HG03521 (cell line): ENCODE measurements around the gene ARMC2.
A peak's percentile ranks its signal among the peaks of the same experiment; 100 is the strongest.
"Not testable (repeated sequence)": the region's sequence is repeated elsewhere in the genome, so short reads cannot be mapped to it uniquely, and the experiment has no call there.

Experiments
- ATAC-seq: cut with Tn5 transposase; IDR thresholded peaks from one replicate; pipeline ENCODE4 v1.9.1; 2021; ENCODE audit warnings: mild to moderate bottlenecking, moderate library complexity; ENCODE audit not compliant: unreplicated experiment

ARMC2 gene

DNA sequence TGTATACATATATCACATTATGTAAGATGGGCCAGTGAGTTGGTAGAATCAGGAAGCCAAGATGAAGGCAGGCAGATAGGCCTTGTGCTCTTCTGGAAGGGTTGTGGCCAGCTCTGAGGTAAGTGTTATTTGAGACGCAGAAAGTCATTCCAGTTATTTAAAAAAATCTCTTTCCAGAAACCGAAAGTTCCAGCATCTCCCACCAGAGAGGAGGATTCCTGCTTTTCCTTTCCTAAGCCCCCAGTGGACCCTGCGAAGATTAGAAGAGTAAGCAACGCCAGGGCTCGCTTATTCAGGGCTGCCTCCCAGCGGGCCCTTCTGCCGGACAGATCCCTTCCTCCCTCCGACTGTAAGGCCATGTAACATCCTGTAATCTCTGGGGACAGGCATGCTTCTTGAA is 20.4 kb downstream of the ARMC2 start:
- ATAC-seq = no peak

DNA sequence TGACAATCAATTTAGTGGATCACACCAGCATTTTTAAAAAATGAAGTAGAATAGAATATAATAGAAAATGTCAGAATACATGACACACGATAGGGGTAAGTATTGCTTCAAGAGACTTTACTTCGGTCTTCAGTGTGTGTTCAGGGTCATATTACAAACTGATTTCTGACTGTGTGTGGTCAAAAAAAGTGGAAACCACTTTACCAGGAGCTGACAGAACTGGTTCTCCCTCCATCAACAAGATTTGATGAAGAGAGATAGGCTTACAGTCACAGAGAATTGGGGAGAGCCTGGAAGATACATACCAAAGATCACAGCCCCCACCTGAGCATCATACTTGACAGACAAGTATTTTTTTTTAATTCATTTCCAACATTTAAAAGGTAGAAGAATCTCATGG is 21.7 kb downstream of the ARMC2 start:
- no peak for ATAC-seq

DNA sequence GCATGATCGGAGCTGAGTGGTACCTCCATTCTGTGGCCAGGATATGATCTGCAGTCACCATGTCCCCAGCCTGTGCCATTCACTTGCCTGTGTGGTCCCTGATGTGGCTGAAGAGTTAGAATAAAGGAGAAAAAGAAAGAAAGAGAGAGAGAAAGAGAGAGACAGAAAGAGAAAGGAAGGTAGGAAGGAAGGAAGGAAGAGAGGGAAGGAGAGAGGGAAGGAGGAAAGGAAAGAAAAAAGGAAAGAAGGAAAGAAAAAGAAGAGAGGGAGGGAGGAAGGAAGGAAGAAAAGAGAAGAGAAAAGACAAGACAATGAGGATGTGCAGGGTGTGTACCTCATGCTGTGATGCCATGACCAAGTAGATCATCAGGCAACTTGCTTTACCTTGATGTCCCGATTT is 22.1 kb downstream of the ARMC2 start:
- ATAC-seq = no peak

DNA sequence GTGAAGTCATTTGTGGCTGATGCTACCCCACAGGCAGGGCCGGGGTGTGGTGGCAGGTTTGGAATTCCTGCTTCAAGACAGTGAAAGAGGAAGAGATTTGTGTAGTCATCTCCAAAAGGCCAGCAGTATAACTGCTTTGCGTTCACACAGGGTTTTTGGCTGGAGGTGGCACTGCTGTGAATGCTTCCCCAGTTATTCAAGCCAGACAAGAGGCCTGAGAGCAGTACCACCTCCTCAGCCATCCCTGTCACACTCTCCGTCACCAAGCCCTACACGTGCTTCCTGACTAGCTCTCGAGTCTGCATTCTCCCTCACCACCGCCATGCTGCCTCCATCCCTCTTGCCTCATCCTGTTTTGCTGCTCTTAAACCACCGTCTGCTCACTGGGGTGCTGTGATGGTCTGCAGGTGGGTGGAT is 23.9 kb downstream of the ARMC2 start:
- no peak for ATAC-seq

DNA sequence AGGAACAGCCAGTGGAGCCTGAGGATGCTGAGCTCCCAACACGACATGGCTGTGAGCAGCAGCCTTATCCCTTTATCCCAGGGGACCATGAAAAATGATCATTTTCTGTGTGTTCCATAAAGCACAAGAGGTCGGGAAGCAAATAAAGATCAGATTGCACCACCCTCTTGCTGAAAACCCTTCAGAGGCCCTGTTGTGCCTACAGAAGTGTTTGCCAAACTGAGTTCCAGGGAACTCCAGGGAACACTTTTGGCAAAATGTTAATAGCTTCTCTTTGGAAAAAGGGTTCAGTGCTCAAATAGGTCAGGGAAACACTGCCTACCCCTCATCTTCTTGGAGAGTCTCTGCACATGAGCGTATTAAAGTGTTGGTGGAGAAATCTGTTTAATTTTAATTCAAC is 24.4 kb downstream of the ARMC2 start:
- no peak for ATAC-seq

DNA sequence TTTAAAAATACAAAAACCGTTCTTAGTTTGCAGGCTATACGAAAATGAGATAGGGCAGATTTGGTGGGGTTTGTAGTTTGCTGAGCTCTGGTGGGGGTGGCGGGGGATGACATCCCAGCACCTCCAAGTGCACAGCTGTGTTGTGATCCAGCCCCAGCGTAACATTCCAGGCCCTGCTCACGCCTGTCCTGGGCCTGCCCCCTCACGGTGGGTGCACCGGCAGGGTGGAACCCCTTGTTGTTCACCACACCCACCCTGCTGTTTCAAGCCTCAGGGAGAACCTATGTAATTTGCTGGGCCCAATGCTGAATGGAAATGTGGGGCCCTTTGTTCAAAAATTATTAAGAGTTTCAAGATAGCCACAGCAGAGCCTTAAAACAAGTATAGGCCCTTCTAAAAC is 25.0 kb downstream of the ARMC2 start:
- ATAC-seq = no peak

DNA sequence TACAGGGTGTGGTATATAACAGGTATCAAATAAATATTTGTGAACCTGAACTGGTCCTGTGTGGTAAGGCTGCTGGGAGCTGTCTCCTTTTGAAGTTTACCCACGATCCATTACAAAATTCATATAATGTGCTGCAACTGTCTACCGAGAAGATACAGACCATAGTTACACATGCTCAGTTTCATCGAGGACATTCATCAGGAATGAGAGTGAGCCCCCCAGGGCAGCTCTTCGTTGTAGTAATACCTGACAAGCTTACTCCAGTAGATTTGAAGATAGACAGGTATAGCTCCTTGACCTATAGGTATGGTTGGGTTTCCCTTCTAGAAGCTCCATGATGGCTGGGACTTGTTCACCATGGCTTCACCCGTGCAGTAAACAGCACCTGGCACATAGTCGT is 25.7 kb downstream of the ARMC2 start:
- ATAC-seq = no peak

DNA sequence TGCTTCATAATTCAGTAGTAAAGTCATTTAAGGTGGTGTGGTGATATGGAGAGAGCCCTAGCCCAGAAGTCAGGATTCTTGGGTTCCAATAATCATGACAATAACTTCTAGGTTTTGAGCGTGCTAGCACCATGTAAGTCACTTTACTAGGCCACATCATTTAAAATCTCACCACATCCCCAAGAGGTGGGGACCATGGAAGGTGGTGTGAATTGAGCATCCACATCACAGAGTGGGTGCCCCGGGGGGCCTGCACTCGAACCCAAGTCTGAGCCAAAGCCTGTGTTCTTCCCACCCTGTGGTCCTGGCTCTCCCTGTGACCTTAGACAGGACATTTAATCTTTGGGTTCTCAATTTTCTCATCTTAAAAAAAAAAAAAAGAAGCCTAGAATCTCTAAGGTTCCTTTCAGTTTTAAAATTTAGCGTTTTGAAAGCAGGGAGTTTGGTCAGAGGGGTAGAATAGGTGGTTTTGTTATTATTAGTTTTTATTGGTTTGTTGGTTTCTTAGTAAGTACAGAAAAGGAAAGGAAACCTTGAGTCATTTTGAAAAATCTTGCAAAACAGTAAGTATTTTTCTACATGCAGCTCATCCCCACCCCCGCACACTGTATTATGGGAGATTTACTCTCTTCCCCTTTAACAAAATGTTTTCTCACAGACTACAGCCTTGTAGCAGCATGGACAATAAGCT is 26.4 kb downstream of the ARMC2 start:
- ATAC-seq = peak; percentile 79

DNA sequence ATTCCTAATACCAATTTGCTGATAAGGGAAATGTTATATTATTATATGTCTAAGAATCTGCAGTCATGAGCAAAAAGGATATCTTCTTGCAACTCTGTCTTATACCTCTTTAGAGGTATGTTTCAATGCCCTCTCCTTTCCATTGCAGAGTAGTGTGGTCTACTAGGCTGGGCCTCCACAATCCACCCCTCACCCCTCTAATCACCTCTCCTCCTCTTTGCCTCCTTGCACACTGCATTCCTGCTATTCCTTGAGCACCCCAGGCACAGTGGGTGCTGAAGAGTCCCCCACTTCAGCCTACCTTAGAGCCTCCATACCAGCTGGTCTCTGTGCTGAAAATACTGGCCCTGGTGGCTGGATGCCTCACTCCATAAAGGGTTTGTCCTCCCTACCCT is 26.9 kb downstream of the ARMC2 start:
- peak; percentile 6 for ATAC-seq

DNA sequence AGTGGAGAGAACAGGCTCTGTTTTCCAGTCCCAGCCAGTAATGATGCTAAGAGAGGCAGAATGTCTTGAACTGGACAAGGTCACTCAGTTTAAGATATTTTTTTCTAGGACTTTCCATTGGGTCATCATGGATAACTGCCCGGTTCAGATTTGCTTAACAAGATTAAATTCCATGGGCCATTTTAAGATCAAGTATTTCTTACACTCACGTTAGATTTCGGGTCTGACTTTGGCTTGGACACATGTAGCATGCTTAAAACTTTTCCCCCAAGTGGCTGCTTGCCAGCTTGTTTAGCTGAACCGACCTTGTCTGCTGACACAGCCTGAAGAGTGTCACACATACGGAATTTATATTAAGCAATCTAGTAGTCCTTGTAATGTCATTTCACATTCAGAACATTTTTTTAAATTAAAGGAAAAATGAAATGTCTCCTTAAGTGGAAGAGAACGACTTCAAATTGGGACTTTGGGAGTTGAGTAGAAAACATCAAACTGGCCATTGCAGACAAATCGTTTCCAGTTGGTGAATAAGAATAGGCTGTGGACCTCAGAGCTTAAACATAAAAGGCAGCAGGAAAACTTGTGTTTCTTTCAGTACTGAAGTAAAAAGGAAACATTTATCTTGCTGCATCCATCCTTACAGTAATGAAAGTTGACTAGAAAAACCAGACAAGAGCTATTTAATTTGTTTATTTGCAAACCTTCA is 29.0 kb downstream of the ARMC2 start:
- no peak for ATAC-seq

DNA sequence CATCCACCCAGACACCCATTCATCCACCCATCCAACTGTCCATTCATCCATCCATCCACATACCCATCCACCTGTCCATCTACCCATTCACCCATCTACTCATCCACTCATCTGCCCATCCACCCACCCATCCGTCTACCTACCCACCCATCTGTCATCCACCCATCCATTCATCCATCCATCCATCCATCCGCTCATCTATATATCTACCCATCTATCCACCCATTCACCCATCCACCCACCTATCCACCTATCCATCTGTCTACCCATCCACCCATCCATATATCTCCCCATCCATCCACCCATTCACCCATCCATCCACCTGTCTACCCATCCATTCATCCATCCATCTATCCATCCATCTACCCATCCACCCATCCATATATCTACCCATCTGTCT is 30.7 kb downstream of the ARMC2 start:
- no peak for ATAC-seq

DNA sequence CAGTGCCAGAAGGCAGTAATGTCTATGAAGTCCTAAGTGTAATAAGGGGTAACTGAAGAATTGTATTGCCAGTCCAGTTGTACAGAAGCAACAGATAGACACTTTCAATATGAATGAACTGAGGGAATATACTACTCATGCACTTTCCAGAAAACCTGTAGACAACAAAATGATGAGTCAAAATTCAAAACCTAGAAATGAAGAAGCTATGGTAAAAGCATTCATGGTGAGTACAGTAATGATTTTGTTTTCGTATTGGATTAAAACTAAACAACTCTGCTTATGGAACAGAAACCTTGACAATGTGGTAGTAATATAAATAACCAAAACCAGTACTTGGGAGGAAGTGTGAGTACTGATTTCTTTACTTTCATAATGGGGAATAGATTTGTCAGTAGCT is 35.0 kb downstream of the ARMC2 start:
- ATAC-seq = peak; percentile 88

DNA sequence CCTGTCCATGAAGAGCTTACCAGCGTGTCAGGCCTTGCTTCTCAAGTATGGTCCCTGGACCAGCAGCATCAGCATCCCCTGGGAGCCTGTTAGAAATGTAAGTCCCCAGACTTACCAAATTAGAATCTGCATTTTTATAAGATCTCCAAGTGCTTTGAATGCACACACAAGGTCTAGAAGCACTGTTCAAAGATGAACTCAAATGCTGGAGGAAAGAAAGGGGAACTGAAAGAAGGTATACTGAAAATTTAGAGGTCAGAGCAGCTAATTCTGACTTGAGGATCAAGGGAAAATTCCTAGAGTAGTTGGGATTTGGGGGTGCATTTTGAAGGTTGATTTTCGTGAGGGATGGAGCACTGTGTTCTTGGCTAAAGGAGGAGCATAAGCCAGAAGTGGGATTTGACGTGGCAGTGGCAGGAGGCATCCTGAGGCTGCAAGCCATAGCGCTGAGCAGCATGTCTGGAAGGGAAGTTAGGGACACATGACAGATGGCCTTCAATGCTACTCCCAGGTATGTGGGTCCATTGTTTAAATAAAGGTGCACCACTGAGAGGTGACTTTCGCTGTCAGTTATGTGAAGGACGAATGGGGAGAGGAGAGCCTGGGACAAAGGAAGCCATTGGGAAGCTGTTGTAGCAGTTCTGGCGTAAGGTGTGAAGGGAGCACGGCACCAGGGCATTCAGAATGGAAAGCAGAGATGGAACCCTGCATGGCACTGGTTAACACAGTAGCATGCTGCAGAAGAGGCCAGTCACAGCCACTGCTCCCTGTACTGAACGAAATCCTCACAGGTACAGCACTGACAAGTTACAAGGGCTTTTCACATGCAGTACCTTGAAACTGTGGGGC is 36.2 kb downstream of the ARMC2 start:
- ATAC-seq = no peak

DNA sequence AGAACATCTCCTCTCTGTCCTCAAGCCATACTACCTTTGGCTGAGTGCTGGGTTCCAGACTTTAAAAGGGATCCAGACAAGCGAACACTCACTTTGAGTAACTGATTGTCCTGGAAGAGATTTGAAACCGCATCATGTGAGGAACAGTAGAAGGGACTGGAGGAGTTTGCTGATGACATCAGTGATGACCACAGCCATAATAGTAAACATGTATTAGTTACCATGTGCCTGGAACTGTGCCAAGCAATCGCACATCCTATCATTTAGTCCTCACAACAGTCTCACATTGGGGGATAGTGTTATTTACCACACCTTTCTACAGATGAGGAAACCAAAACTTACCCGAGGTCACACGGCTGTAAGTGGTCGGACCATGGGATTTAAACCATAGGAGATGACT is 39.8 kb downstream of the ARMC2 start:
- no peak for ATAC-seq

DNA sequence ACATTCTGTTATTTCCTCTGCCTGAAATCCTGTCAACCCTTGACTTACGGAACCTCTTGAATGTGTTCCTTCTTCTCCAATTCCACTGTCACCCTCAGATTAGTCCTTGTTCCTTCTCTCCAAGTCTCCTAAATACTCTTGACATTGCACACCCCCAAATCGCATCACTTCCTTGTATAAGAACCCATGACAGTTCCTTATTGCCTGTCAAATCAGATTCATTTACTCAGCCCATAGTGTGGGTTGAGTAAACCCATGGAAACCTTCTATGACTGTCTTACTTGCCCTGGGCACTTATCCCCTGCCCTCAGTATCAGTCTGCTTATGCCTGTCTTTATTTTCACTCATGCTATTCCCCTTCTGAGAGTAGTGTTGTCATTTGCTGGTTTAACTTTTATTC is 40.5 kb downstream of the ARMC2 start:
- no peak for ATAC-seq

DNA sequence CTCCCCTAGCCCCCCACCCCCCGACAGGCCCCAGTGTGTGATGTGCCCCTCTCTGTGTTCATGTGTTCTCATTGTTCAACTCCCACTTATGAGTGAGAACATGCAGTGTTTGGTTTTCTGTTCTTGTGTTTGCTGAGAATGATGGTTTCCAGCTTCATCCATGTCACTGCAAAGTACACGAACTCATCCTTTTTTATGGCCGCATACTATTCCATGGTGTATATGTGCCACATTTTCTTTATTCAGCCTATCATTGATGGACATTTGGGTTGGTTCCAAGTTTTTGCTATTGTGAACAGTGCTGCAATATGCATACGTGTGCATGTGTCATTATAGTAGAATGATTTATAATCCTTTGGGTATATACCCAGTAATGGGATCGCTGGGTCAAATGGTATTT is 42.7 kb downstream of the ARMC2 start:
- not testable (repeated sequence) for ATAC-seq

DNA sequence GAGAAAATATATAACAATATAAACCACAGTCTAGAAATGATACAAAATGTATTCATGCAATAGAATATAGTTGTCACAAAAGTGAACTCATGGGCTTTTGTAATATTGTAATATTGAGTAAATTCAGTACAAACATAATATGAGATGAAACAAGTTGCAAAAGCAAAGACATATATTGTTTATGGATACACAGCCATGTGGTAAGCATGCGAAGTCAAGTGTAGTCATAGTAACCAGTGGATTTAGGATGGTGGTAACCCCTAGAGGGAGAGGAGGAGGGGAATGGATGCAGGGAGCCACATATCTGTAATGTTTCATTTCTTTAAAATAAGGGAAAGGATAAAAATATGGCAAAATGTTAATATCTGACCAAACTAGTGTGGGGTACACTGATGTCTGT is 47.3 kb downstream of the ARMC2 start:
- ATAC-seq = no peak

DNA sequence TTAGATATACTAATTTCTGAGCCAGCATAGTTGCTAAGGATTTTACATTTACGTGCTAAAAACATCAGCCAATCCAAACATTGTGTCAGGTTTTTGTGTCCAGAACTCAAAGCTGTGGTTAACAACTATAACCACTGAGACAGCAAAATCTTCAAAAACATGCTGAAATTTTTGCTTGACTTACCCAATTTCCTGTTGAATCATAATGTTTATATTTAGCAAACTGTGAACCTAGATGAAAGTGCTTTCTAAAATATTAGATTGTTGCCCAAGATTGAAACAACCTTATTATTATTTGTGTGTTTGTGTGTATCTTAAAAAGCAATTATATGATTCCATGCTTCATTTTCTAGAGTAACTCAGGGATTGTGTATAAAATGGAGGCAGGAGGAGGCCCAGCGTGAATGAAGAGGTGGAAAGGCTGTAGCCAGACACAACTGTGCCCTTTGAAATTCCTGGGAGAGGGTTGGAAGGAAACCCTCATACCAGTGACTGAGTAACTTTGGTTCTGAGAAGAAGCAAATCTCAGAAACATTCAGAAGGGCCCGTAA is 48.0 kb downstream of the ARMC2 start:
- no peak for ATAC-seq

DNA sequence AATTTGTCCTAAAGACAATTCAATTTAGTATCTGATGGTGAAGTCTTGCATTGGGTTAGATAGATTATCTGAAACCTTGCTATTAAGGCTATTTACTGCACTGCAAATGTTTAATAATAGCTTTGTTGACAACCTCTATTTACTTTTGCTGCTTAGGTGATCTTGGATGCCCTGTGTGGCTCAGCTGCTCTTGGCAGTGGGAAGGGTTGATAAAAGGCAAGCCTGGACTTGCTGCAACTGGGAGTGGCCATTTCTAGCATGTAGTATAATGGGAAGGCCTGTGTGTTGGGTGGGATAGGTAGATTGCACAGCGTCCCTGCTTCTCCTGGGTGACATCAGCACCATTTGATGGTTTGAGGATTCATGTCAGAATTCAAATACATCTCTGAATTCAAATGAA is 49.1 kb downstream of the ARMC2 start:
- no peak for ATAC-seq

DNA sequence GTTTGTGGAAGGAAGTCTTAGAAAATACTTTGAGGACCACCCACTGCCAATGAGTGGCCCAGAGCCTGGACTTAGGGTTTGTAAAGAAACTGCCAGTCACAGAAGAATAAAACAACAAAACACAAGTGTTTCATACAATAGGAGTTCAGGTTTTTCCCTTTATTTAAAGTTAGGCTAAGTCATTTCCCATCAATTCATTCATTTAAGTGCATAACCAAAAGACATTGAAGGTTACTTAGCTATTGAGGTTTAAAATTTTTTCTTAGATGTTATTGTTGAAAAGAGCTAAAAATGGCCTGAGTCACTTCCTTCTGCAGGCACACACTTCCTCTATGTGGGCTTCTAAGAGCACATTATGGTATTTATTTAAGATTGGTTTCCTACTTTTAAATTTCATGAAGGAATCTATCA is 54.2 kb downstream of the ARMC2 start:
- ATAC-seq = no peak

DNA sequence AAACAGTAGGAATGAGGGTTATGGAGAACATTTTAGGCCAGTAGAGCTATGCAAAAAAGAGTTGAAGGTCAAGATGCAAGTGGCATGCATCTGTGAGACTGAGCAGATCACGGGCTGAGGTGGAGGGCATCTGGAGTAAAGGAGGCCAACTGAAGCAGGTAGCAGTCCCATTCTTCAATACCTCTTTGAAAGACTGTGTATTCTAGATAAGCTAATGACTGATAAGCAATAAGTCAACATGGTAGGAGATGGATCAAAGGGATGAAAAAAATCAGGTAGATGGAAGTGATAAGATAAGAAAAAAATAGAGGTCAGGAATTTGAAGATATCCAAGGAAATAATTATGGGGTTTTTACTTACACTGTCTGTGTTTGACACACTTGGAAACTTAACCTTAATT is 55.6 kb downstream of the ARMC2 start:
- ATAC-seq = no peak

DNA sequence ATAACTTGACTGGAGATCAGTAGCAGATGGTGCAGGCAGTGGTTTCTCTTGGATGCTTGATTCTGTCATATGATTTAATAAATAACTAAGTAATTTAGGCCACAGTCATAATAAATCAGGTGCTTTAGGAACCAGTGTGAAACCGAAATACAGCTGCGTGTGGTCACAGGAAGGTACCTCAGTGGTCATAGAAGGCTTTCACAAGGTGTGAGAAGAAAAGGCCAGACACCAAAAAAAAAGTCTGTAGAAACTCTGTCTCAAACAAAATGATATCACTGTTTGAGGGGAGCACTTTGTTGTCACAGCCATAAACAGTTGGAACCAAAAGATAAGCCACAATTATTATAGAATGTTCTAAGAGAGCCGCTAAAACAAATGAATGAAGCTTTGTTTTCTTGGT is 56.5 kb downstream of the ARMC2 start:
- ATAC-seq = peak; percentile 98
